NCI-H1694 (cell line): ENCODE results near the gene TPI1.
"Not testable (repeated sequence)": the region's sequence is repeated elsewhere in the genome, so short reads cannot be mapped to it uniquely, and the experiment has no call there.

Experiments used
- DNase-seq: peaks from one replicate; lab custom pipeline; 2025; lab: John Stamatoyannopoulos, UW

The TPI1 gene

DNA sequence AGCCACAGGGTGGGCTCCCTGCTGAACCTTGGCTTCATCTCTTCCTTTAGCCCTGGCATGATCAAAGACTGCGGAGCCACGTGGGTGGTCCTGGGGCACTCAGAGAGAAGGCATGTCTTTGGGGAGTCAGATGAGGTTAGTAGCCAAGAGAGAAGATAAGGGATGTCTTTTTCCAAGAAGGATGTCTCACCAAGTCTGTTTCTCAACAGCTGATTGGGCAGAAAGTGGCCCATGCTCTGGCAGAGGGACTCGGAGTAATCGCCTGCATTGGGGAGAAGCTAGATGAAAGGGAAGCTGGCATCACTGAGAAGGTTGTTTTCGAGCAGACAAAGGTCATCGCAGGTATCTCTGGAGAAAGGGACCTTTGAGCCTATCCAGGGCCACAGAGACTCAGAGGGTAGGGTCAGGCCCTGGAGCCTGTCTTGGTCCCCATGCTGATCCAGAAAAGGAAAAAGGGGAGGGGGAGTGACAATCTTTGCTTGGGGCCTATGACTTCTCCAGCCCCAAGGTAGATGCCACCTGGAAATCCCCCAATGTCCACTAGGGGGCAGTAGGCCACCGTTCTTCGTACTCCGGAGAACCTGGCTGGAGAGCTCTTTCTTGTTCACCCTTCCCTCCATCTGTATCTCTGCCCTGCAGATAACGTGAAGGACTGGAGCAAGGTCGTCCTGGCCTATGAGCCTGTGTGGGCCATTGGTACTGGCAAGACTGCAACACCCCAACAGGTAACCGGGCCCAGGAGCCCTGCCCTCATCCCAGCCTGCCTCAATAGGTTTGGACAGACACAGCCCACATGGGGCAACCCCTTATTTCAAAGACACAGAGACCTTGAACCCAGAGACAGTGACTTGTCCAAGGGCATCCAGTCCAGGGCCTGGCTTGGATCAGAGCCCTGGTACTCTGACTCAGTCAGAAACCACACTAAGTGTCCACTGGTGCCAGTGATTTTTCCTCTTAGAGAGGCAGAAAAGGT, 2.0 kb downstream of the TPI1 start:
- peak; percentile 94 for DNase-seq

DNA sequence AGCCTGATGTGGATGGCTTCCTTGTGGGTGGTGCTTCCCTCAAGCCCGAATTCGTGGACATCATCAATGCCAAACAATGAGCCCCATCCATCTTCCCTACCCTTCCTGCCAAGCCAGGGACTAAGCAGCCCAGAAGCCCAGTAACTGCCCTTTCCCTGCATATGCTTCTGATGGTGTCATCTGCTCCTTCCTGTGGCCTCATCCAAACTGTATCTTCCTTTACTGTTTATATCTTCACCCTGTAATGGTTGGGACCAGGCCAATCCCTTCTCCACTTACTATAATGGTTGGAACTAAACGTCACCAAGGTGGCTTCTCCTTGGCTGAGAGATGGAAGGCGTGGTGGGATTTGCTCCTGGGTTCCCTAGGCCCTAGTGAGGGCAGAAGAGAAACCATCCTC, 3.0 kb downstream of the TPI1 start:
- not testable (repeated sequence) for DNase-seq

DNA sequence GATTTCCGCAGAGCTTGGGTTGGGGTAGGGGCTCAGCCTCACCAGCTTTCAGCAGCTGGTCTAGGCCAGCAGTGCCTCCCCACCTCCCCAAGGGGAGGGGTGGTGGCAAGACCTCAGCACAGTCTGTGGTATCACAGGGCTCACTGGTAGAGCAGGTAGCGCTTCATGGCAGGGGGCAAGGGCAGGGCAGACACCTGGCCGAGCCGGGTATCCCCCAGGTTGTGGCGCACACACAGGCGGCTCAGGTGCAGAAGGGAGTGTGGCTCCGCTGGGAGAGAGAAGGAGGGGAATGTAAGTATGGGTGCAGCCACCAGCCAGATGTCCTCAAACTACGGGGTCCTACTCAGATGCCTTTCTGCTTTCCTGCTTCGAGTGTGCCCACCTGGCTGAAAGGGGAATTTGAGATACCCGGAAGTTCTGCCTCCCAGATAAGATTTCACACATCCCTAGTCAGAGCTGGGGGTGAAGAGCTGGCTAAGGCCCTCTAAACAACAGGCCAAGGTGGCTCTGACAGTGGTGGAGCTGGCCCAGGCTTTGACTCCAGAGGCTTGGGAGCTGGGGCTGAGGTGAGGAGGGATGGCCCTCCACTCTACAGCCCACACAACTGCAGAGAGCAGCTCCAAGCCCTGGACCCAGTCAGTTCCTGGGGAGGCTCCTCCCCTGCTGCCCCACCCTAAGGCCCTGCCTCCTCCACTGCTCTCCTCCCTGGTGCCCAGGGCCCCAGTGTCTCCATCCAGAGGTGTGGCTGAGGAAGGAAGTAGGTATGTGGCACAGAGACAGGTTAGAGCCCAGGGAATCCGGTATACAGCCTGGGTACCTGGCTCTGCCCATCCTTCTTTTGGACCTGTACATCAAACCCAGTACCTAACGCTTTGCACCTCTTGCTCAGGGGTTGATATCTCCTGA, 4.0 kb downstream of the TPI1 start:
- DNase-seq, result no peak

DNA sequence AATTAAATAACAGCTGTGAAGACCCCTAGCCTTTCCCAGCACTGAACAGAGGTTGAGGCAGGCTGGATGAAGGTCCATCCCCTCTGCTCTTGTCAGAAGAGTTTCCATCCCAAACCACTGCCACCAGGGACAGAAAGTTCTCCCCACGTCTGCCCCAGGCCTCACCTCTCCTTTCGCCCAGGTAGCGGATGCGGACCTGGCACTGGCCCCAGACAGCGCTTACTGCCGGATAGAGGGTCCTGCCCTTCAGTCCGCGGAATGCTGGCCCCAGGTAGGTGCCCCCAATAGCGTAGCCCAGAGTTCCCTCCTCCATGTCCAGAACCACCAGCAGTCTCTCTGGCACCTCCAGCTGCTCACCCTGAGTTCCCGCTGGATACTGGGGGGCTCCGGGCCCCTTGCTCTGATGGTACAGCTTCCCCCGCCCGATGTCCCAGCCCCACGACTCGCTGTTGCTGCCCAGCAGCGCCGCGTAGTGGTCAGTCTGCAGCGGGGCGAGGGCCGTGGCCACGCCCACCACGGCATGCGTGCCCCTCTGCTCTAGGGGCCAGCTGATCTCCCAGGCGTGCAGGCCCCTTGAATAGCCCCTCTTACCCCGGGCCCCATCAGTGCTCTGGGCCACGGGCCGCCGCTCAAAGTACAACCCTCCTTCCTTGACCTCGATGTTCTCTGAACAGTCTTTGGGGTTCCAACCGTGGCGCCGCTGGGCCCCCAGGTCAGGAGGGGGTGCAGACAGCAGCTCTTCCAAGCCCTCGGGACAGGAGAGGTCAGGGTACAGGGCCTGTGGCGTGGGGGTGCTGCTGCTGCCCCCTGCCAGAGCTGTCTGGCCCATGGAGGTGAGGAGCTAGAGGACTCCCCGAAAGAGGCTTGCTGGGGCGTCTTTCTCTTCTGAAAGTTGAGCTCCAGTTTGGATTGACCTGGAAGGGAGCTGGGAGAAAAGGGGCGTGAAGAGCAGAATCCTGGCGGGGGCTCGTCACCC, 5.0 kb downstream of the TPI1 start:
- peak; percentile 61 for DNase-seq

DNA sequence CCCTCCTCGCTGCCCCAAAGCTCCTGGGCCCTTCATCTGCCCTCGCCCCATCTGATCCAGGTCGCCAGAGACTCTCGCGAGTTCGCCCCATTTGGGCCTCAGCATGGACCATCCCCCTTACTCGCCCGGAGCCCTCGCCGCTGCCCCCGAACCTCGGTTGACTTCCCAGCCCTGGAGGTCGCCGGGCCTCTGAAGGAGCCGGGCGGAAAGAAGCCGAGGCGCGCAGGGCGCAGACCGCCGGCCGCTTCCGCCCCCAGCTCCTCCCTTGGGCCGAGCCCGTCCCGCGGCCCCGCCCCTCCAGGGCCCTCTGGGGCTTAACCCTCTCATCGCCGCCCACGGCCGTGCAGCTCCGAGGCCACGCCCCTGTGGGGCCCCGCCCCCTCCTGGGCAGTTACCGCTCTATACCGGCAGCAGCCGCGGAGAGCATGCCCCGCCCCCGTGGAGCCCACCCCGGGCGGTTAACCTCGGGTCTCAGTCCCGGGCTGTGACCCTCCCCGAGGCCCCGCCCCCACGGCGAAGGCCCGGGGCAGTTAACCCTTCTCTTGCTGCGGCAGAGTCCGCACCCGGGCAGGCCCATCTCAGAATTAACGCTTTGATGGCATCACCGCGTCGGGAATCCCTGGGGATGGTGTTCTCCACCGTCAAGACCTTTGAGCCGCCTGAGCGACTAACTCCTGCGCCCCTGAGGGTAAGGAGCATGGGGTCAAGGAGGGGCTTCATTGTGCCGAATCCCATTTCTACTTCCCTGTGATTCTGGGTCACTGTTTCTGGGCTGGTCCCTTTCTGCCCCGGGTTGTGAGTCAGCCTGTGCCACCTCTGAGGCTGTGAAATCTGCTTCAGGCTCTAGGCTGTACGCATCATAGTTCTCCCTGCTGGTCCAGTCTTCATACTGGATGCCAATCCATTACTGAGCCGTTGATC, 6.0 kb downstream of the TPI1 start, which contains the start of gene SPSB2:
Gene SPSB2 (minus strand): TSS at position 210 of the 921 bp plus-strand sequence. CDS start 402 bp downstream, outside the sequence.
- DNase-seq, result peak; percentile 97

GRCh38 chr12:6874015-6874368, 6.7 kb downstream of the TPI1 start:
- DNase-seq, result not testable (repeated sequence)

DNA sequence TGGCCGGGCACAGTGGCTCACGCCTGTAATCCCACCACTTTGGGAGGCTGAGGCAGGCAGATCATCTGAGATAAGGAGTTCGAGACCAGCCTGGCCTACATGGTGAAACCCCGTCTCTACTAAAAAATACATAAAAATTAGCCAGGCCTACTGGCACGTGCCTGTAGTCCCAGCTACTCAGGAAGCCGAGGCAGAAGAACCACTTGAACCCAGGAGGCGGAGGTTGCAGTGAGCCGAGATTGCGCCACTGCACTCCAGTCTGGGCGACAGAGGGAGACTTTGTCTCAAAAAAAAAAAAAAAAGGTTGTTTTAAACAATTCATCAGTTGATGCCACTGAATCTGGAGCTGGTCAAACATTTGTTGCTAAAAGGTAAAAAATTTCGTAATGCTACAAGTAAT, 12.5 kb downstream of the TPI1 start:
- DNase-seq, result not testable (repeated sequence)

- no peak for DNase-seq
Observed at GRCh38 chr12:6883252-6883651, 15.9 kb downstream of the TPI1 start.

GRCh38 chr12:6883683-6884082, 16.4 kb downstream of the TPI1 start:
- DNase-seq, result no peak

DNA sequence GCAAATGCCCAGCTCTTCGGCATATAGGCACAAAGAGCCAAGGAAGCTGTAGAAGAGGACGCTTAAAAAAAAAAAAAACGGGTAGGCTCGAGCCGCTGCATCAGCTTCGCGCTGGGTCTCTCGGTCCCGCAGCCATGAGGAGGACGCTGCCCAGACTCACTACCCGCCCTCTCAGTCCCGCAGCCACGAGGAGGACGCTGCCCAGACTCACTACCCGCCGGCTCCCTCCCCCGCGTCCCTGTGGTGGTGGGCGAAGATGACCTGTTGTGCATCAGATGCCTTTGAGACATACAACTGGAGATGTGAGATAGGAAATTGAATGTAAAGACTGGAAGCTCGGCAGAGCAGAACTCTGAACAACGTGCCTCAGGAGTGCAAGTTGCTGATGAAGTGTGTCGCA, 17.2 kb downstream of the TPI1 start:
- DNase-seq, result no peak

DNA sequence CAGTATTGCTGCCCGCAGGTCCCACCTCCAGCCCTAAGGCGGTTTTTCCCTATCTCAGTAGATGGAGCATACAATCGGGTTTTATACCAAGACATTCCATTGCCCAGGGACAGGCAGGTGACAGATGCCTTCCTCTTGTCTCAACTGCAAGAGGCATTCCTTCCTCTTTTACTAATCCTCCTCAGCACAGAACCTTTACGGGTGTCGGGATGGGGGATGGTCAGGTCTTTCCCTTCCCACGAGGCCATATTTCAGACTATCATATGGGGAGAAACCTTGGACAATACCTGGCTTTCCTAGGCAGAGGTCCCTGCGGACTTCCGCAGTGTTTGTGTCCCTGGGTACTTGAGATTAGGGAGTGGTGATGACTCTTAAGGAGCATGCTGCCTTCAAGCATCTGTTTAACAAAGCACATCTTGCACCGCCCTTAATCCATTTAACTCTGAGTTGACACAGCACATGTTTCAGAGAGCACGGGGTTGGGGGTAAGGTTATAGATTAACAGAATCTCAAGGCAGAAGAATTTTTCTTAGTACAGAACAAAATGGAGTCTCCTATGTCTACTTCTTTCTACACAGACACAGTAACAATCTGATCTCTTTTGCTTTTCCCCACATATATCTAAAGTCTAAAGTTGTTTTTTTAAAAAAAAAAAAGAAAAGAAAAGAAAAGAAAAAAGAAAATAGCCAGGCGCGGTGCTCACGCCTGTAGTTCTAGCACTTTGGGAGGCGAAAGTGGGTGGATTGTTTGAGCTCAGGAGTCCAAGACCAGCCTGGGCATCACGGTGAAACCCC, 19.1 kb downstream of the TPI1 start:
- DNase-seq, result not testable (repeated sequence)

DNA sequence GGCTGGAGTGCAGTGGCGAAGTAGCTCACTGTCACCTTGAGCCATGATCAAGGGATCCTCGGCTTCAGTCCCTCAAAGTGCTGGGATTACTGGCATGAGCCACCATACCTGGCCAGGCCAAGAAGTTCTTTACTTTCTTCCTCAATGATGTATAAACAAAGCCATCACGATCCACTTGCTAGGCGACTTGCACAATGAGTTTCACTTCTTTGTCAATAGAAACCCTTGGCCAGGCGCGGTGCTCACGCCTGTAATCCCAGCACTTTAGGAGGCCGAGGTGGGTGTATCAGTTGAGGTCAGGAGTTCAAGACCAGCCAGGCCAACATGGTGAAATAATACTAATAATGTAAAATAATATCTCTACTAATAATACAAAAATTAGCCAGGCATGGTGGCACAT, 20.1 kb downstream of the TPI1 start:
- no peak for DNase-seq

- no peak for DNase-seq
Observed at GRCh38 chr12:6888360-6888759, 21.0 kb downstream of the TPI1 start.

- DNase-seq, result not testable (repeated sequence)
Observed at GRCh38 chr12:6888794-6889193, 21.5 kb downstream of the TPI1 start.

DNA sequence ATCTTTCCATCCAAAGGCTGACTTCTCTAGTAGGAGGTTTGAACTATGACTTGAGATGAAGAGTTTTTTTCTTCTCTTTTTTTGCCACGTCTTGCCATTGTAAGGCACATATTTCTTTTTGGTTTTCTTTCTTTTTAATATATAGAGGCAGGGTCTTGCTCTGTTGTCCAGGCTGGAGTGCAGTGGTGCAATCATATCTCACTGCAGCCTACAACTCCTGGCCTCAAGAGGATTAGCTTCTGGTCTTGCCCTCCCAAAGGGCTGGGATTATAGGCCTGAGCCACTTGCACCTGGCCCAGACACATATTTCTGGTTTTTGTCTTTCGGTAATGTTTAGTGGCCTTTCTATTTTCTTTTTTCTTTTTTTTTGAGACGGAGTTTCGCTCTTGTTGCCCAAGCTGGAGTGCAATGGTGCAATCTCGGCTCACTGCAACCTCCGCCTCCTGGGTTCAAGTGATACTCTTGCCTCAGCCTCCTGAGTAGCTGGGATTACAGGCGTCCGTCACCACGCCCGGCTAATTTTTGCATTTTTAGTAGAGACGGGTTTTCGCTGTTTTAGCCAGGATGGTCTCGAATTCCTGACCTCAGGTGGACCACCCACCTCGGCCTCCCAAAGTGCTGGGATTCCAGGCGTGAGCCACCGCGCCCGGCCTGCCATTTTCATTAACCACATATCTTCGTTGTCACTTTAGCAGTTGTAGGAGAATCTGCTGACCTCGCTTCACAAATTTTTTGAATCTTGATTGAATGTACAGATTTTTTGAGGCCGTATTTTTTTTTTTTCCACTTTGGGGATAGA, 22.6 kb downstream of the TPI1 start:
- DNase-seq, result not testable (repeated sequence)

GRCh38 chr12:6890789-6891645, 23.7 kb downstream of the TPI1 start:
- DNase-seq, result peak; percentile 97

DNA sequence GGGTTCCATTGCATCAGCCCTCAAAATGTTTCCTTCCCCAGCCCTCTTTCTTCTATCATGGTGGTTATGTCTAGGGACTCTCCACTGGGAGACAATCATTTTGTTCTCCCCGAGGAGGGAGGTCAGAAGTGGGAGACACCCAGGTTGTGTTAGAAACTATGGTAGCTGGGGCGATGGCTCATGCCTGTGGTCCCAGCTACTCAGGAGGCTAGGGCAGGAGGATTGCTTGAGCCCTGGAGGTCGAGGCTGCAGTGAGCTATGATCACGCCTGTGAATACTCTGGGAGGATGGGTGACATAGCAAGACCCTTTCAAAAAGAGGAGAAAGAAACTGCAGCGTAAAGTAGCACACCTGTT, 24.3 kb downstream of the TPI1 start:
- no peak for DNase-seq

GRCh38 chr12:6892683-6893082, 25.4 kb downstream of the TPI1 start:
- not testable (repeated sequence) for DNase-seq
